Measurements from ENCODE around the gene PTMA.
"Not testable (repeated sequence)": the region's sequence is repeated elsewhere in the genome, so short reads cannot be mapped to it uniquely, and the experiment has no call there.

Gene PTMA, protein sequence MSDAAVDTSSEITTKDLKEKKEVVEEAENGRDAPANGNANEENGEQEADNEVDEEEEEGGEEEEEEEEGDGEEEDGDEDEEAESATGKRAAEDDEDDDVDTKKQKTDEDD

DNA sequence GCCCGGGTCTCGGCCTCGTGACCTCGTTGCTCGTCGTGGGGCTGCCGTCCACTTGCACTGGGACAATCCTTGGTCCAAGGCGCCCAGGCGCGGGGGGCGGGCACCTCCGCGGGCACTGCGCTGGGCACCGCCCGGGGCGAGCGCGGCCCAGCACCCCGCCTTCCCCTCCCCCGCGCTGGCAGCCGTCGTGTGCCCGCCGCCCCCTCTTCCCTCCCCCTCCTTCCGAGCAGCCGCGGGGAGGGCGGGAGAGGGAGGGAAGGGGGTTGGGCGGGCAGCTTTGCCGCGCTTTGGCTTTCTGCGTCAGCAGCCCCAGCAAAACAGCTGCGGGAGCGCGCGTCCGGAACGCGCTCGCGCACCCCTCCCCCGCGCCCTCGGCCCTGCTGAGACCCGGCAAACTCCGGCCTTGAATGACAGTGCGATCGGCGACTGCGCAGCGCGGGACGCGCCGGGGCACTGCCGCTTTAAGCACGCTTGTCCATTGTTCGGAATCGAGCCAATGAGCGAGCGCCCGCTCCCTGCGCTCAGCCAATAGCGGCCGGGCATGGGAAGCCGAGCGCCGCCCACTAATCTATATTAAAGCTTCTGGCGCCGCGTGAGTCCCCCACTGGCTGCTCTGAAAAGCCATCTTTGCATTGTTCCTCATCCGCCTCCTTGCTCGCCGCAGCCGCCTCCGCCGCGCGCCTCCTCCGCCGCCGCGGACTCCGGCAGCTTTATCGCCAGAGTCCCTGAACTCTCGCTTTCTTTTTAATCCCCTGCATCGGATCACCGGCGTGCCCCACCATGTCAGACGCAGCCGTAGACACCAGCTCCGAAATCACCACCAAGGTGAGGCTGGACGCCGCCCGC, at the start of gene PTMA:
Gene PTMA, plus strand, starts transcription at position 599 of the 846 bp plus-strand sequence. Its CDS starts 182 bp downstream, at position 781.
- DNase-seq (ENCODE audit: low read depth in 3 of 3) = peak; percentile 98 to 99 (median 99)

DNA sequence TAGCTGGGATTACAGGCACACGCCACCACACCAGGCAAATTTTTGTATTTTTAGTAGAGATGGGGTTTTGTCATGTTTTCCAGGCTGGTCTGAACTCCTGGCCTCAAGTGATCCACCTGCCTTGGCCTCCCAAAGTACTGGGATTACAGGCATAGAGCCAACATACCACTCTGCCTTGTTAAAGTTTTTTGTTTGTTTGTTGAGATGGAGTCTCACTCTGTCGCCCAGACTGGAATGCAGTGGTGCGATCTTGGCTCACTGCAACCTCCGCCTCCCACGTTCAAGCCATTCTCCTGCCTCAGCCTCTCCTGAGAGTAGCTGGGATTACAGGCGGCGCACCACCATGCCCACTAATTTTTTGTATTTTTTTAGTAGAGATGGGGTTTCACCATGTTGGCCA, 48.3 kb upstream of the PTMA start:
- DNase-seq (ENCODE audit: low read depth in 3 of 3) = not testable (repeated sequence)

DNA sequence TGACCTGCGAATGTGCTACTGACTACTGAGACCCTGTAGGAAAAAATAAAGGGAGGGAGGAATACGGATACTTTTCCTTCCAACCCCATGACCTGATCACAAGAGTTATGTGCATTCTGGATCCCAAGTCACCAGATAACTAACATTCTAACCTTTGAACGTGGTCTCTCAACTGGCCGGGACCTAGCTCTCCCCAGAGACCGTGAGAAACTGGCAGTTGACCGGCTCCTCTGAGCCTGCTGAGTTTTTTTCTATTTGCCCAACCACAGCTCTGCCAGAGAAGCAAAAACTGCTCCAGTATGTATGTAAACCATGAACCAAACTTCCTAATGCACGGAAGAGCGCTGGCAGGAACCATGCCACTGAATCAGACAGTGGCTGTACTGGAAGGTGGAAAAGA, 47.5 kb upstream of the PTMA start:
- DNase-seq (ENCODE audit: low read depth in 3 of 3) = no peak

DNA sequence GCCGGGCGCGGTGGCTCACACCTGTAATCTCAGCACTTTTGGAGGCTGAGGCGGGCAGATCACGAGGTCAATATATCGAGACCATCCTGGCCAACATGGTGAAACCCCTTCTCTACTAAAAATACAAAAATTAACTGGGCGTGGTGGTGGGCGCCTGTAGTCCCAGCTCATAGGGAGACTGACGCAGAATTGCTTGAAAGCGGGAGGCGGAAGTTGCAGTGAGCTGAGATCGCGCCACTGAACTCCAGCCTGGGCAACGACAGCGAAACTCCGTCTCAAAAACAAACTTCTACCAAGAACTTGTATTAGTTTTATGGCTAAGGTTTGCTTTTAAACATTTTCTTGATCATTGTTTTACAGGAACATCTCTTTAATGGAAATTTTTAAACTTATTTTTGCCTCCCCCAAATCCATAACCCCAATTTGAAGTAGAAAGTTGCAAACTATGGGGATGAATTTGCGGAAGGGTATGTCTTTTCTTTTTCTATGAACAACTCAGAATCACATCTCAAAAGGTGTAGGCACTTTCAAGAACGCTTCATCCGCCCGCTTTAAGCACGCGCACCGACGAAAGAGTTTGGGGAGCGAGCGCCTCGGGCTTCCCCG, 46.8 kb upstream of the PTMA start:
- DNase-seq (ENCODE audit: low read depth in 3 of 3) = no peak

DNA sequence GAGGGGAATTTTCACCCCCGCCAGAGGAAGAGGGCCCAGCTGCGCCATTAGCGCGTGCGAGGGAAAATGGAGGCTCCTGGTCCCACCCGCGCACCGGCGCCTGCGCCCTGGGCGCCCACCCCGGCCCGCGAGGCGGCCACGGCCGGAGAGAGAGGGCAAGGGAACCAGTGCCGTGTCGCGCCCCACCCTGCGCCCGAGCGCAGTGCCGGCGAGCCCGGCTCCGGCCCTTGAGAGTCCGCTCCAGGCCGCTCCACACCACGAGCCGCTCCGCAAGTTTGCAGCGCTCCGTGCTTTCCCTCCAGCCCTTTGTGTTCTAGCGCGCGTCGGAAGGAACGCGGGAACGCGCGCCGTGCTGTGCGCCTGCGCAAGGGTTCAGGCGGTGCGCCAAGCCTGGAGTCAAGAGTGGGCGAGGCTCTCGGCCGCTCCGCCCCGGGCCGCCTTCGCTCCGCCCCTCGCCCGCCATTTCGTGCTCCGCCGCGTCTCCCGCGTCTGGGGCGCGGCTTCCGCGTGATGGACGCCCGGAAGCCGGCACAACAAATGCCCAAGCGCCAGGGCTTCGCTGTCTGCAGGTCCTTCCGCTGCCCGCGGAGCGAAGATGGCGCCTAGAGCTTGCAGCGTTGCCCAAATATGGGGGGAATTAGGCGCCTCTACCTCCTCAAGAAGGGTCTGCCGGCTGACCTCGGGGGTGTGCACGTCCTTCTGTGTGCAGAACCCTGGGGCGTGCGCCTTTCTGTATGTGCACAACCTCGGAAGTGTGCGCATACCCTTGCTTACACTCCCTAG, 46.1 kb upstream of the PTMA start:
- DNase-seq (ENCODE audit: low read depth in 3 of 3) = peak; percentile 93 to 94 (median 93)

DNA sequence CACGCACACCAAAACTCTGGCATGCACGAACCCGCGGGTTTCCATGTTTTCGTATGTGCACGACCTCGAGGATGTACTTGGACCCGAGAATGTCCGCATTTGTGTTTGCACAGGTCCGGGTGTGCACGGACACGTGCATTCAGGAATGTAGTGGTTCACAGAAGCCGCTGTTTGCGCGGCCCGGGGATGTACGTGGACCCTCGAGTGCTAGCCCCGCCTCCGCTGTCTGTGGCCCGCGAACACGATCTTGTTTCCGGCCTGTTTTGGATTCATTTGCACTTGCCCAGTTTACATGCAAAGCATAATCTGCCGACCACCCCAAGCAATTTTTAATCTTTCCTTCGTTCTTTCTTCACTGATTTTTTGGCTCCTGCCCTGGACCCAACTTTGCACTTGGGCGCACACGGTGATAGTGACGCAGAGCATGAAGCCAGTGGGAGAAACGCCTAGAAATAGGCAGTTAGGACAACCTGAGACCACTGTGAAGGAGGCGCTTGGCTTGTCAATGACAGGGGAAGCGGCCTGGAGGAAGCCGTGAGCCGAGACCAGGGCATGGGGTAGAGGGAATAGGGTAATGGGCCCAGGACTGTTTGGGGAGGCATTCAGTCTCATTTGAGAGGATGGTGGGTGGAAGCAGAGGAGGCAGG, 45.4 kb upstream of the PTMA start:
- DNase-seq (ENCODE audit: low read depth in 3 of 3) = no peak

DNA sequence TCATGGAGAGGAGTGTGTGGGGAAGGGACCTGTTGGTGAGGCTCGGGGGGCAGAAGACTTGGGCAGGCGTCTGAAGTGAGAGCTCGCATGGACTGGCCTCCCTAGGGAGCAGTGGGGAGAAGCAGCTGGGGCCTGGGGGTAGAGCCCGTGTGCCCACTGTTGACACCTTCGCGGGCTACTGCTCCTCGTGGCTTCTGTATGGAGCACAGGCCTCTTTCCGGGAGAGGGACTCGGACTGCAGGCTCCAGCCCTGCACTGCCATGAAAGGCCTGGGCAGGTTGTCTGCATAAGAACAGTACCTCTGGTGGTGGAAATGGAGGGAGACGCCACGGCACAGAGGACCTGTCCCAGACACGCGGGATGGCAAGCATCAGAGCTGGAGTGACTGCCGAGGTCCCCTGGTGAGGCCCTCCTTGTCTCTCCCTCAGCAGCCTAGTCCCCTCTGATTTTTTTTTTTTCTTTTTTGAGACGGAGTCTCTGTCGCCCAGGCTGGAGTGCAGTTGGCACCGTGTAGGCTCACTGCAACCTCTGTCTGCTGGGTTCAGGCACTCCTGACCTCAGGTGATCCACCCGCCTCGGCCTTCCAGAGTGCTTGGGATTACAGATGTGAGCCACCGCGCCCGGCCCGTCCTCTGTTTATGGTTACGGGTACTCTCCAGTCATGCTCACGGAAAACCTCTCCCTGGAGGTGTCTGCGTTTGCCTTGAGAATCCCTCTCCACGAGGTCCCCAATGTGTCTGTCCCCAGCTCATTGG, 44.7 kb upstream of the PTMA start:
- no peak for DNase-seq (ENCODE audit: low read depth in 3 of 3)

DNA sequence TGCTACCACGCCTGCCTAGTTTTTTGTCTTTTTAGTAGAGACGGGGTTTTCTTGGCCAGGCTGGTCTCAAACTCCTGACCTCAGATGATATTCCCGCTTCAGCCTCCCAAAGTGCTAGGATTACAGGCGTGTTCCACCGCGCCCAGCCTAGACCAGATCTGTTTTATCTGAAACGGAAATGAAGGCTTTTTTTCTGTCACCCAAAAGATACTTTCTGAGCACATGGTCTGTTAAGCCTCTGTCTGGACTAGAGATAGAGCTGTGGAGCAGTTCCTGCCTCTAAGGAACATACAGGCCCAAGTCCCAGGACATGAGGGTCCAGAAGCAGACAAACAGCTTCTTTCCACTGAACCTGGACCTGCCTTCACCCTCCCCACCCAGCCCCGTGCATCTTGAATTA, 43.6 kb upstream of the PTMA start:
- DNase-seq (ENCODE audit: low read depth in 3 of 3) = no peak

DNA sequence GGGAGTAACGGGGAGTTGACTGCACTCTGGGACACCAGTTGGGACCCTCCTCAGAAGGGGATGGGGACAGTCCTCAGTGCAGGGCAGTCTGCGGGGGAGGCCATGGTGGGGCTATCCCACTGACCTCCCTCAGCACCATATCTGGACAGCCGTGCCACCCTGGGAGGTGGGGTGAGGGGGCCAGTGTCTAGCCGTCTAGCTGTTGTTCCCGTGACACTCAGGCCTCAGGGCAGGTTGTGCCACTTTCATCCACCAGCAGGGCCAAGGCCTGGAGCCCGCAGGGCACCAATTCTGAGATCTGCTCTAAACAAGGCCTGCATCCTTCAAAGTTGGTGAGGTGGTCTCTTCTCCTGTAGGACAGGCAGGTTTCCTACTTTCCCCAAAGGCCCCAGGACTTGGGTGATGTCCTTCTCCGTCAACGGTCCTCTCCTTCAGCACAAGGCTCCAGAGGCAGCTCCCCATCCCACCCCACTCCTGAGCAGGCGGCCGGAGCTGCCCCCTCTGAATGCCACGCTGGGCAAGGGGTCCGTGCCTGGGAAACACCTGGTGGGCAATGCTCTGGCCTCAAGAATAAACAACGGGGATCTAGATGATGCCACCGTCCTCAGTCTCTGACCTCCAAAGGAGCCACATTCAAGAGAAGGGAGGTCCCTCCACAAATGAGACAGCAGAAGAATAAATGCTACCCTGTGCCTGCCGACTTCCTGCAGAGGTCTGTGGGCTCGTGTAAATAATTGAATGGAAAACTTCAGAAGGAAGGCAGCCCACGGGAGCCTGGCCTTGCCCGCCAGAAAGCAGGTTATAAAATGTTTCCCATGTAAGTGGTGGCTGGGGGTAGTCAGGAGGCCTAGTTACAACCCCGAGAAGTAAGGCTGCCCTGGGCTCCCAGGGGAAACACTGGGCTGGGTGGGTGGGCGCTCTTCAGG, 42.8 kb upstream of the PTMA start:
- no peak for DNase-seq (ENCODE audit: low read depth in 3 of 3)

DNA sequence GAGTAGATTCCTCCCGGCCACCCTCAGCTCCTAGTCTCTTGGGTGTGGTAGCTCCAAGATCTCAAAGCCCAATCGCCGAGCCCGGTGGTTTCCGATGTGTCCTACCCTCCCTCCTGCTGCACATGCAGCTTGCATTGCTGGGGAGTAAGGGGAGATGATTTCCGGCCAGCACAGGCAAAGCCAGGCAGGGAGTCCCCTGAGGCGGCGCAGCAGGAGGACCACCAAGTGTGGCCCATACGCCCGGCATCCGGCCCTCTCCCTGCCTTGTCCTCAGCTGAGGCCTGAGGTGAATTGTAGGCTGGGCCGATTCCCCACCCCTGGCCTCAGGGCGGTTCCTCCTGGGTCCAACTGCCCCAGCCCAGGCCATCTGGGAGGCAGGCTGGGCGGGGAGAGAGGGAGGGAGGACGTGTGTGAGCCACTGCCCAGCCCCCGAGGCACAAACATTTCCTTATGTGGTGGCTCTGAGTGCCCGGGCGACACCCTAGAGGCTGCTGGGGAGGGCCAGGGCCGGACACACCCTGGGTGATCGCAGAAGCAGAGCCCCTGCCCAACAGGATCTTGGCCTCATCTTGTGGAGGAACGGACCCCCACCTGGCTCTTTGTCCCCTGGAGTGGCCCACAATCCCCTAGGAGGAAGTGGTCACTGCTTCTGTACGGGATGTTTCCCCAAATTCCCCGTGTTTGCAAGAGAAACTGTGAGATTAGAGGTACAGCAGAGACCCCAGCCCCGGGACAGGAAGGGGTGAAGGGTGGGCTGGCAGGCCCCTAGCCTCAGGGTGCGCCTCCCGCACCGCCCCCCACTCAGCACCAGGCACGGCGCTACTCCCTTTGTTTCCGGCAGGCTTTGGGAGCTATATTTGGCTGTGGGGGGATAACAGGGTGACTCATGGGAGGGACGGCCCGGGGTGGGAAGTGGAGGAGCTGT, 41.9 kb upstream of the PTMA start:
- DNase-seq (ENCODE audit: low read depth in 3 of 3) = no peak

DNA sequence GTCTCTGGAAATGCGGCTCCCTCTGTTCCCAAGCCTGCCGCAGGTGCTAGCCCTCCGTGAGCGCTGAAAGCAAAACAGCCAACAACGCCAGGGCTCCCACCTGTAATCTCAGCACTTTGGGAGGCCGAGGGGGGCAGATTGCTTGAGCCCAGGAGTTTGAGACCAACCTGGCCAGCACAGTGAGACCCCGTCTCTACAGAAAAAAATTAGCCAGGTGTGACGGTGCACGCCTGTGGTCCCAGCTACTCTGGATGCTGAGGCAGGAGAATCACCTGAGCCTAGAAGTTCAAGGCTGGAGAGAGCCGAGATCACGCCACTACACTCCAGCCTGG, 41.3 kb upstream of the PTMA start:
- DNase-seq (ENCODE audit: low read depth in 3 of 3) = no peak

DNA sequence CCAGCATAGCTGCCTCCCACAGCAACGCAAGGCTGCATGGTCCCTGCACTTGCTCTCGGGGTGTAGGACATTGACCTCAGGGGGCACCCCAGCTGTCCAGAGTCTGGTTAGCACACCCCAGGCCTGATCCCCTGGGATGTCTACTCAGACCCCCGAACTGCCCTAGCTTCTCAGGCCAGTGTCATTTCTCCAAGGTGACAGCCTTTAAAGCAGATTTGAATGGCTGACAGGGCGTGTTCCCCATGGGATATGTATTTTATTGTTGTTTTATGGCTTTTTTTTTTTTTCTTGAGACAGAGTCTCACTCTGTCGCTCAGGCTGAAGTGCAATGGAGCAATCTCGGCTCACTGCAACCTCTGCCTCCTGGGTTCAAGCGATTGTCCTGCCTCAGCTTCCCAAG, 40.8 kb upstream of the PTMA start:
- DNase-seq (ENCODE audit: low read depth in 3 of 3) = no peak

DNA sequence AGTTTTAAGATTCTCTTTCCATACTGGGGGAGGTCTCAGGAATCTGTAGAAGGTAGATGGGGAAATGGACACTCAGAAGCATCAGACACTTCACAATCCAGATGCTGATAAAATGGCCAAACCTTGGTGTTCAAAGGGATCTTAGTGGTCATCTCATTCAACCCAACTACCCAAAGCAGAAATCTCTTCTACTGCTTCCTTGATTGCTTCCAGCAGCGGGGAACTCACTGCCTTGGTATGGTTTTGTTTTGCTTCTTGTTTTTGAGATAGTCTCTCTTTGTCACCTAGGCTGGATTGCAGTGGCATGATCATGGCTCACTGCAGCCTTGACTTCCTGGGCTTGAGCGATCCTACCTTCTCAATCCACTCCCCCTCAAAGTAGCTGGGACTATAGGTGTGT, 39.3 kb upstream of the PTMA start:
- DNase-seq (ENCODE audit: low read depth in 3 of 3) = no peak

DNA sequence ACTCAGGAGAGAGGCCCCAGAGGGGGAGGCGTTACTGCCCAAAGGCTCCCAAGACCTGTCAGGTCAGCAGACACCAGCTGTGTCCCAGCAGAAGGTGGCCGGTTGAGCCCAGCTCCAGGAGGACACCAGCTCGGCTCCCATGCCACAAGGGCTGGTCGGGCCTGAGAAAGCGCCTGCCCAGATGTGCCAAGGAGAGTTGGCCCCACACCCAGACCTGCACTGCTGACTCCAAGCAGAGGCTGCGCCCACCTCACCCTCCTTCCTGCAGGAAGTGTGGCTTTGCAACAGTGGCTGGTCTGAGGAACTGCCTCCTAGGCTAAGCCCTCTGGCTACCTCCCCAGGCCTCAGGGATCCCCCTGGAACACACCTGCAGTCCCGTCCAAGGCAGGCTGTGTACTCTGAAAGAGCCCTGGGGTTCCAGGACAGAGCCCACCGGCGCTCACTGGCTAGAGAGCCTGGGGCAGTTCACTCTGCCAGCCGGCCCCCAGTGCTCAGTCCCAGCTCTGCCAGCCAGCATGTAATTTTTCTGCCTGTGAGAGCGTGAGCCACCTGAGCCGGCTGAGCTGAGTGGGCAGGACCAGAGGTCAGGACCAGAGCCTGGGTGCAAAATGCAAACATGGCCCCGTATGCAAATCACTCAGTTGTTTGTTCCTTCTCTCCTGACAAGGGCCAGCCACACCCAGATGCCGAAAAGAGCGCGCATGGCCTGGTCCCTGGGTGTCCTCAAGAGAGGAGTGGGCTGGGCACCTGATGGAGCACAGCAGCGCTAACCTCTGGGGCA, 36.9 kb upstream of the PTMA start:
- no peak for DNase-seq (ENCODE audit: low read depth in 3 of 3)

DNA sequence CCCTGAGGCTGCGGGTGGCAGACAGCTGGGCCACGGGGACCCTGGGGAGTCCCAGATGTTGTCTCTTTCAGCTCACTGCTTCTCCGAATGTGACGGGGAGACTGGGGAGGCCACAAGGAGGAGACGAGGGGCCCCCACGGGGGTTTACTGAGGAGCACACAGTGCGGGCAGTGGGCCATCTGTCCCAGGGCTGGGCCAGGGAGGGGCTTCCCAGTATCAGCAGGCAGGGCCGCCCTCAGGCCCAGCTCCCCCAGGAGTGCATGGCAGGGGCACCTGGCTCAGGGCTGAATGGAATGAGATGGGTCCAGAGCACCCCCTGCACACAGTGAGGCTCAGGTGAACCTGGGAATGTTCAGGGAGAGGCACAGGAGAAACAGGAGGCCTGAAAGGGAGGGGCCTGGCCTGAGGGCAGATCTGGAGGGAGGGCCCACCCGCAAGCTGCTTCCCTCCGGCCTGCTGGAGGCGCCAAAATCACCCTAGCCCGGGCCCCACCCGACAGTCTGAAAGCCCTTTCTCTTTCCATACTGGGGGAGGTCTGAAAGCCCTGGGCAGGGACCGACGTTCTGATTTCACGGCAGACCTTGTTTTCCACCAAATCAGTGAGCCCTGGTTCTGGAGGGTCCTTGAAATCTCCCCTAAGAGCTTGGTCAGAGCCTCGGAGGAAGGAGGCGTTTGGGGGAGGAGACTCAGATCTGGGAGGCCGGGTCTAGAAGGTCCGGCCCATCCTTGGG, 35.5 kb upstream of the PTMA start:
- no peak for DNase-seq (ENCODE audit: low read depth in 3 of 3)

DNA sequence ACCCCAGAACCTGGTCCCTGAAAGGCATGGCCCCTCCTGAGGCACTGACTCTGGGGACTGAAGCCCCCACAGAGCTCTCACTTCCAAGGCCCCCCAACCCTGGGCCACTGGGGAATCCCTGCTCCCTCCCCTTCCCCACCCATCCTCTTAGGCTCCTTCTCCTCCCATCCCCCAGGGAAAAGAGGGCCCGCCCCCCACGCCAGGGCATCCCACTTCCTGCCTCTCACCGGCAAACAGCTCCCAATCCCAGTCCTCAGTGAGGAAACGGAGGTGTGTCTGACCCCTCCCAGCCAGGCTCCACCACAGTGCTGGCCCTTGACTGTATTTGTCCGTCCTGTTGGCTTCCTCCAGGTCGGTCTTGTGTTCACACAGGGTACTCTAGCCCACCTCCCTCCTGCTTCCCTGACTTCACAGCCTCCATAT, 35.0 kb upstream of the PTMA start:
- no peak for DNase-seq (ENCODE audit: low read depth in 3 of 3)

DNA sequence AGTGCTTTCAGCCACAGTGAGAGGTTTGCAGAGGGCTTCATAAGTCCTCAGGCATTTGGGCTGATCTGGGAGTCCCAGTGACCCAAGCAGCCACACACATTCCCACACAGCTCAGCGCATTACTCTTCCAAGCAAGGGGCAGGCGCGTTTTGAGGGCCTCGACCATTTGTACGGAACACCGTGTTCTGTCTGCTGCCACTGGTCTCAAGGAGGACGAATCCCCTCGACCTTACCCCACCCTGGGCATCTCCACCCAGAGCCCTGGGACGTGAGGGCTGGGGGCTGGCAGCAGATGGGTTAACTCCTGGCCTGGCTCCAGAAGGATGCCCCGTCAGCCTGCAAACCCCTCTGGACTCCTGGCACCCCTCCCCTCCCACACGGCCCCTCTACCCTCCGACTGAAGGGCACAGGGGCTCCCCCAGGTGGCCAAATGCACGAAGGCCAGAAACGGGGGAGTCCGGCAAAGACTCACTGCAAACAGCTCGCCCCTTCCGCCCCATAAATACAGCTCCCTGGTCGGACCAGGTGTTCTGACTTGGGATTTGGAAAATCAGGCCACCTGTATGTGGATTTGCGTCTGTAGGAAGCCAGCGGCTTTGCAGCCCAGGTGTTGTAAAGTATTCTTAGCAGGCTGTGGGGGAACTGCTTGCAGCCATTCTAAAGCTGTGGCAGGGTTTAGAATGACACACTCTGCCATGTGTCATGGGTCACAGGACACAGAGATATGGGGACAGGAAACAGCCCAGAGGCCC, 33.6 kb upstream of the PTMA start:
- peak in 2 of 3 experiments; percentile 26 to 31 for DNase-seq (ENCODE audit: low read depth in 3 of 3)
